DMS79 treated with DMSO at 0.1 percent for 48 hours (cell line): Measurements from ENCODE around the gene C2orf15.
"Not testable (repeated sequence)": the region's sequence is repeated elsewhere in the genome, so short reads cannot be mapped to it uniquely, and the experiment has no call there.

ENCODE experiments used
- DNase-seq: peaks from one replicate; lab custom pipeline; 2025; lab: John Stamatoyannopoulos, UW

Gene C2orf15

GRCh38 chr2:99141110-99142108 is at the start of gene C2orf15:
C2orf15 (plus strand) TSS chr2:99141707; CDS start chr2:99150559, 8,852 bp downstream.
- peak; percentile 99 for DNase-seq

- no peak for DNase-seq
These were observed 44.8 kb upstream of the C2orf15 start for GRCh38 chr2:99096728-99097127.

GRCh38 chr2:99101697-99102096 is 39.8 kb upstream of the C2orf15 start:
- no peak for DNase-seq

- no peak for DNase-seq
These were observed 37.5 kb upstream of the C2orf15 start for GRCh38 chr2:99104006-99104405.

GRCh38 chr2:99106913-99107312 is 34.6 kb upstream of the C2orf15 start:
- no peak for DNase-seq

GRCh38 chr2:99111236-99111635 is 30.3 kb upstream of the C2orf15 start:
- no peak for DNase-seq

GRCh38 chr2:99111945-99112344 is 29.6 kb upstream of the C2orf15 start:
- DNase-seq: no peak

- no peak for DNase-seq
These were observed 28.9 kb upstream of the C2orf15 start for GRCh38 chr2:99112617-99113016.

- DNase-seq: no peak
These were observed 13.5 kb upstream of the C2orf15 start for GRCh38 chr2:99127981-99128380.

- not testable (repeated sequence) for DNase-seq
These were observed 6.4 kb upstream of the C2orf15 start for GRCh38 chr2:99135044-99135556.

- DNase-seq: no peak
These were observed 2.5 kb upstream of the C2orf15 start for GRCh38 chr2:99139003-99139402.

- no peak for DNase-seq
These were observed 1.2 kb upstream of the C2orf15 start for GRCh38 chr2:99140056-99140859.

- no peak for DNase-seq
These were observed 722 bp upstream of the C2orf15 start for GRCh38 chr2:99140860-99141109.

GRCh38 chr2:99150706-99151105 is 9.2 kb downstream of the C2orf15 start:
- no peak for DNase-seq

GRCh38 chr2:99152199-99152895 is 10.8 kb downstream of the C2orf15 start:
- no peak for DNase-seq

GRCh38 chr2:99153921-99154604 is 12.6 kb downstream of the C2orf15 start:
- DNase-seq: peak; percentile 19

GRCh38 chr2:99154643-99155536 is 13.4 kb downstream of the C2orf15 start, which contains the start of the genes LIPT1 and TSGA10:
LIPT1 (plus strand) TSS chr2:99154967; CDS start chr2:99161958, 6,991 bp downstream.
TSGA10 (minus strand) TSS chr2:99154942; CDS start chr2:99109439, 45,503 bp downstream.
- peak; percentile 82 for DNase-seq

GRCh38 chr2:99156891-99157290 is 15.4 kb downstream of the C2orf15 start:
- DNase-seq: no peak

- DNase-seq: no peak
These were observed 17.1 kb downstream of the C2orf15 start for GRCh38 chr2:99158599-99158998.

- DNase-seq: no peak
These were observed 18.1 kb downstream of the C2orf15 start for GRCh38 chr2:99159594-99159993.
